Retinal pigment epithelial cell (primary cell): ENCODE results near the gene TOR4A.

ENCODE experiments used
- DNase-seq: peaks from one replicate; pipeline ENCODE4 v3.0.0-alpha.2; 2010; ENCODE audit warnings: low read depth
- H3K4me3 ChIP-seq: 2 replicates; pipeline ENCODE4 v1.5.1; 2011; ENCODE audit warnings: mild to moderate bottlenecking, low read length, control low read depth, moderate library complexity
- TF ChIP-seq, protein P1 (sequence below): conservative IDR thresholded peaks from 2 replicates; pipeline ENCODE4 v1.5.1; 2011; ENCODE audit warnings: low read depth, low read length, control low read depth, inconsistent platforms

TOR4A gene

DNA sequence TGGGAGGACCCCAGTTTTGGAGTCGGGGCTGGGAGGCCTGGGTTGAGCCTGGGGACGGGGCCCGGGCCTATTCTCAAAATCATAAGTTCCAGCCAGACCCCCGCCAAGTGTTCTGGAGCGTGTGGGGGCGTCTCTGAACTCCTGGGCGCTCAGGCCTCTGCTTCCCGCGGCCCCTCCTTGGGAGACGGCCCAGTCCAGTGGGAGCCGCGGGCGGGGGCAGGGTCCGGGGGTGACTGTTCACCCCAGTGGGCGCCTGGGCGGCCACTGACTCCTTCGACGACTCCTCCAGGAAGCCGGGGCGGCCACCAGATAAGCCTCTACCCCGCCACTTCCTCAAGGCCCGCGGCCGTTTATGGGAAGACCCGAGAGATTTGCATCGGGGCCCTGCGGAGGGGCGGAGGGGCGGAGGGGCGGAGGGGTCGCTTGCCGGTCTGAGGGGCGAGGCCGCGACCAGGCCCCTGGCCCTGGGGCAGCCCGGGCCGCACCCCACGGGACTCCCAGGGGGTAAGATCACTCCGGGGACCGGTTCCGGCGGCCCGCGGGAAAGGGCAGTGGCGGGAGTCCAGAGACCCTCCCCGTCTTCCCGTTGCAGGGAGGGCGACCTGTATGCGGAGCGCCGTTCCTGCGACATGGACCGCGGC, 655 bp downstream of the TOR4A start:
- TF ChIP-seq, protein P1, sequence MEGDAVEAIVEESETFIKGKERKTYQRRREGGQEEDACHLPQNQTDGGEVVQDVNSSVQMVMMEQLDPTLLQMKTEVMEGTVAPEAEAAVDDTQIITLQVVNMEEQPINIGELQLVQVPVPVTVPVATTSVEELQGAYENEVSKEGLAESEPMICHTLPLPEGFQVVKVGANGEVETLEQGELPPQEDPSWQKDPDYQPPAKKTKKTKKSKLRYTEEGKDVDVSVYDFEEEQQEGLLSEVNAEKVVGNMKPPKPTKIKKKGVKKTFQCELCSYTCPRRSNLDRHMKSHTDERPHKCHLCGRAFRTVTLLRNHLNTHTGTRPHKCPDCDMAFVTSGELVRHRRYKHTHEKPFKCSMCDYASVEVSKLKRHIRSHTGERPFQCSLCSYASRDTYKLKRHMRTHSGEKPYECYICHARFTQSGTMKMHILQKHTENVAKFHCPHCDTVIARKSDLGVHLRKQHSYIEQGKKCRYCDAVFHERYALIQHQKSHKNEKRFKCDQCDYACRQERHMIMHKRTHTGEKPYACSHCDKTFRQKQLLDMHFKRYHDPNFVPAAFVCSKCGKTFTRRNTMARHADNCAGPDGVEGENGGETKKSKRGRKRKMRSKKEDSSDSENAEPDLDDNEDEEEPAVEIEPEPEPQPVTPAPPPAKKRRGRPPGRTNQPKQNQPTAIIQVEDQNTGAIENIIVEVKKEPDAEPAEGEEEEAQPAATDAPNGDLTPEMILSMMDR: no peak
- H3K4me3 ChIP-seq: peak overlapping the region; percentile 65

DNA sequence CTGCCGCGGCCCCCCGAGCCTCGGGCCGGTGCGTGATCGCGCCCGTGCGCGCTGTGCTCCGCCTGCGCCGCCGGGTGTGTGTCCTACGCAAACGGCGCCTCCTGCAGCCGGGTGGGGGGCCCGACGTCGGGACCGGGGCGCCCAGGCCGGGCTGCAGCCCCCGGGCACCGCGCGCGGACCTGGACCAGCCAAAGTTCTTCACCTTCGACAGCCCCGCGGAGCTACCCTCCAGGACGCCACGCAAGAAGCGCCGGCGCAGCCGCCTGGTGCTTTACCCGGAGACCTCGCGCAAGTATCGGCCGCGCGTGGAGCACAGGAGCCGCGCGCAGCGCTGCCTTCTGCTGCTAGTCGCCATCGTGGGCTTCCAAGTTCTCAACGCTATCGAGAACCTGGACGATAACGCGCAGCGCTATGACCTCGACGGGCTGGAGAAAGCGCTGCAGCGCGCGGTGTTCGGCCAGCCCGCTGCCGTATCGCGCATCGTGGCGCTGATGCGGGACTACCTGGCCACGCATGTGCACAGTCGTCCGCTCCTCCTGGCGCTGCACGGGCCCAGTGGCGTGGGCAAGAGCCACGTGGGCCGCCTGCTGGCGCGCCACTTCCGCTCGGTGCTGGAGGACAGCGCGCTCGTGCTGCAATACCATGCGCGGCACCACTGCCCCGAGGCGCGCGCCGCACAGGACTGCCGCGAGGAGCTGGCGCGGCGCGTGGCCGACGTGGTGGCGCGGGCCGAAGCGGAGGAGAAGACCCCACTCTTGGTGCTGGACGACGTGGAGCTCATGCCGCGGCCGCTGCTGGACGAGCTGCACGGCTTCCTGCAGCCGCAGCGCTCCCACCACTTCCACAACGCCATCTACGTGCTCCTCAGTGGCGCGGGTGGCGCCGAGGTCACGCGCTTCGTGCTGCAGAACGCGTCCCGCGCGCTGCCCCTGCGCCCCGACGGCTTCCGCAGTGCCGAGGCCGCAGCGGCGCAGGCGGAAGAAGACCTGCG, 1.5 kb downstream of the TOR4A start:
- TF ChIP-seq, protein P1: no peak
- H3K4me3 ChIP-seq: peak overlapping the region; percentile 65
- DNase-seq: no peak

More for the DNA sequence above, 655 bp downstream of the TOR4A start:
- no peak for DNase-seq

DNA sequence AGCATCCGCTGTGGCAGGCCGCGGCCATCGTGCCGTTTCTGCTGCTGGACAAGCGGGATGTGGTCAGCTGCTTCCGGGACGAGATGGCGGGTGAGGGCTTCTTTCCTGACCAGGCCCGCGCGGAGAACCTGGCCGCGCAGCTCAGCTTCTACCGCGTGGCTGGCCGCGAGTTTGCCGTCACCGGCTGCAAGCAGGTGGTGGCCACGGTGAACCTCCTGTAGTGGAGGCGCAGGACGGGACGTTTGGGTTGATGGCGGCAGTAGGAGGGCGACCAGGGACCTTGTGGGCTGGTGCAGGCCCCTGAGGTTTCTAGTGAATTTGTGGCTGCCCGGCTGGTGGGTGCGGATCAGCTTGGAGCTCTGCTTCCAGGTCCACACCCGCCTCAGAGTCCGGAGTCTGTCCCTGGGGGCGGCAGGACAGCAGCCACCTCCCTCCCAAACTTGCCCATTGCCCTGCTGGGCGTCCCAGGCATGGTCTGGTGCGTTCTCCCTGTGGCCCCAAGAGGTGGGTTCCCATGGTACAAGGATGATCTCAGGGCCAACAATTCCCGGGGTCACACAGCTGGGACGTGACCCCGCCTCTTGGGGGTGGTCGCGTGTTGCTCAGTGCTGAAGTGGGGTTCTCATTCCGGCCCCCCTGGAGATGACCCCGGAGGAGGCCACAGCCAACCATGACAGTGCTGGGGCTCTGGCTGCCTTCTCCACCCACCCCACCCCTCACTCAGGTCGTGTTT, 2.4 kb downstream of the TOR4A start:
- TF ChIP-seq, protein P1: no peak
- DNase-seq: no peak
- H3K4me3 ChIP-seq: no peak overlapping the region

DNA sequence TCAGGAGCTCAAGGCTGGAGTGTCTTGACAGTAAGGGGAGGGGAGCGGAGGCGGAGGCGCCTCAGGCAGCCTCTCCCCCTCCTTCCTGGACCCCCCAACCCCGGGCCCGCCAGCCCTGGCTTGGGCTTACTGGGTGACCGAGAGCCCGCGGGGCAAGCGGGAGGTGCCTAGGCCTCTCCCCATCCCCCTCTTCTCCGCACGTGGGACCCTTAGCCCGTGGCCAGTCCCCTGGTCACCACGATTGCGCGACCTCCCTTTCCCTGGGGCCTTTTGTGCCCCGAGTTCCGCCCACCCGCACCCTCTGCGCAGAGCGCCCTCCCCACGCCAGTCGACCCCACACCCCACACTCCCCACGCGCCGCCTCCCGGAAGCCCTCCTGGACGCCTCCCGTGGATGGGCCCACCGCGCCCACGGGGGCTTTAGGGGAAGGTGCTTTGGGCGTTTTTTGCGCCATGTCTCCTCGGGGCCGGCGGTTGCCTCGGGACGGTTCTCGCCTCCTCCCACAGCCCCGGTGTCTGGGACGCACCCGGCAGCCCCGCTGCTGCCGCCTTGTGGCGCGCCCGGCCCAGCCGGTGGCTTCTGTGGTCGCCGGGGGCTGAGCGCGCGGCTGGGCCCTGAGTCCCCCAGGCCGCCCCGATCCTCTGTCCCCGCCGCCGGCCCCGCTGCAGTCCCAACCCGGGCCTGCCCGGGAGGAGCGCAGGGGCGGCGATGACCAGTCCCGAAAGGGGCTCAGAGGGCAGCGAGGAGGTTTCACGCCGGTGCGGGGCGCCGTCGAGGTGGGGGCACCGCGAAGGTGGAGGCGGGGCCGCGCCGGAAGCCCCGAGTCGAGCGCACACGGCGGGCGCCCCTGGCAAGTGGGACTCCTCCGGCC, 3.2 kb downstream of the TOR4A start:
- TF ChIP-seq, protein P1: peak; percentile 51
- no peak overlapping the region for H3K4me3 ChIP-seq
- DNase-seq: no peak

DNA sequence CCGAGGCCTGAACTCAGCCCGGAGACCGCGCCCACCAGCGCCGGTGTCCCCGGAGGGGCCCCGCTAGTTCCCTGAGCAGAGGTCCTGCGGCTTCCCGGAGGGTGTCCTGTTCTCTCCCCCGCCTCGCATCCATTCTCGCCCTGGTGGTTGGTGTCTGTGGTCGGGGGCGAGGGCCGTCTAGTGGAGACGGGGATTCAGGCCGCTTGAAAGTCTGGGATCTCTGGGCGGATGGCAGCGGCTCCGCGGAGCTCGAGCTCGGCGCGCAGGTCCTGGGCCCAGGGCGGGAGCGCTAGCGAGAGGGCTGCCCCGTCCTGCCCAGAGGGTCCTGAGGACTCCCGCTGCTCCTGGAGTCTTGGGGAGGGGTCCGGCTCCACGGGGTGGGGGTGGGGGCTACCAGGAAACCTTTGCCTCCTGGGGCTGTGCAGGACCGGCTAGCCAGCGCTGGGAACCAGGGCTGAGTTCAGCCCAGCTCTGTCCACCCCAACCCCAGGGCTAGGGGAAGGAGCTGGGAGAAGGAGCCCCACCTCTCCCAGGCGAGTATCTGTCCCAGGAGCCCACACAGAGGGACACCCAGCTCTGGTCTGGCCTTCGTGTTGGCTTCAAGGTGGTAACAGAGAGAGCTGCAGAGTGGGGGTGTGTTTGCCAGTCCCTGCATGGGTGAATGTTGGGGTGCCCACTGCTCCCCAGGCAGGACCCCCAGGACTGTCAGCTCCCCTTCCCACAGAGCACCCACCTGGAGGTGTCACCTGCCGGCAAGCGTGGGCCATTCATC, 4.0 kb downstream of the TOR4A start:
- H3K4me3 ChIP-seq: no peak overlapping the region

More for the DNA sequence above, 4.0 kb downstream of the TOR4A start:
- TF ChIP-seq, protein P1: no peak
- no peak for DNase-seq
